GM12878 (cell line): Measurements from ENCODE around the gene GPC3. TPM values are rescaled to one million over a fixed set of nuclear protein-coding genes. Genes with fewer than 3 reads are reported as not detected.

Experiments
- ATAC-seq: fragments of 200-7000 bp; cut with Tn5 transposase; 3 replicates; pipeline ENCODE4 v1.9.1; 2020; ENCODE audit warnings: mild to moderate bottlenecking, moderate library complexity
- BruUV-seq: library from RNA; stranded (reverse); fragments of 400-500 nt; replicated peaks from 2 replicates; lab custom pipeline; 2021; lab: Mats Ljungman, UMichigan
- CTCF ChIA-PET: fragments of 300-600 bp; sonication (Branson Sonifier 250); formaldehyde crosslinking; extraction: SDS; loops from one replicate; lab custom pipeline; 2021; ENCODE audit warnings: inconsistent platforms; lab: Yijun Ruan, JAX
- POLR2A ChIA-PET: fragments of 350-600 bp; formaldehyde crosslinking; extraction: SDS; loops from one replicate; lab custom pipeline; 2021; ENCODE audit warnings: inconsistent platforms; lab: Charles Lee
- RAD21 ChIA-PET: fragments of 300-600 bp; sonication (Branson Sonifier 250); formaldehyde crosslinking; loops from one replicate; lab custom pipeline; 2023; ENCODE audit warnings: antibody characterized with exemption; ENCODE audit not compliant: unreplicated experiment; lab: Charles Lee
- SMC1A ChIA-PET: fragments of 300-600 bp; sonication (Branson Sonifier 250); formaldehyde crosslinking; loops from one replicate; lab custom pipeline; 2023; ENCODE audit not compliant: unreplicated experiment, uncharacterized antibody; lab: Charles Lee
- DNase-seq: peaks from one replicate; pipeline ENCODE4 v3.0.0-alpha.2; 2011; ENCODE audit warnings: low read depth, low spot score
- FAIRE-seq: peaks from 3 replicates; lab custom pipeline; 2011; peaks lifted over from hg19 to GRCh38; lab: Jason Lieb, UNC
- H2AFZ ChIP-seq: 2 replicates; pipeline ENCODE4 v1.6.0; 2011; ENCODE audit warnings: low read depth, low read length, control low read depth; ENCODE audit not compliant: control insufficient read depth
- H3K27ac ChIP-seq: 2 replicates; pipeline ENCODE4 v1.5.1; 2011; ENCODE audit warnings: control low read depth; ENCODE audit not compliant: control insufficient read depth, insufficient read depth
- H3K27me3 ChIP-seq, 2 experiments: replicated peaks in 1 of 2; 2 replicates each; pipeline versions ENCODE4 v1.6.0 to v1.6.1; 2011; ENCODE audit warnings: low read length in 1 of 2; ENCODE audit not compliant: control insufficient read depth in 2 of 2, insufficient read depth in 2 of 2
- H3K36me3 ChIP-seq, 2 experiments: 2 replicates each; pipeline ENCODE4 v1.5.1; 2011; ENCODE audit warnings: low read length in 1 of 2; ENCODE audit not compliant: control insufficient read depth in 2 of 2, insufficient read depth in 2 of 2
- H3K4me1 ChIP-seq: 2 replicates; pipeline ENCODE4 v1.6.1; 2011; ENCODE audit warnings: mild to moderate bottlenecking, low read length, moderate library complexity, mixed read lengths; ENCODE audit not compliant: control insufficient read depth, insufficient read depth
- H3K4me2 ChIP-seq: 2 replicates; pipeline ENCODE4 v1.6.0; 2011; ENCODE audit warnings: control low read depth; ENCODE audit not compliant: control insufficient read depth, insufficient read depth
- H3K4me3 ChIP-seq: fragments of 200-600 bp; sonication (generic); 2 replicates; pipeline ENCODE4 v1.5.1; 2016
- H3K79me2 ChIP-seq: 2 replicates; pipeline ENCODE4 v1.6.0; 2011; ENCODE audit warnings: low read length; ENCODE audit not compliant: control insufficient read depth, insufficient read depth
- H3K9ac ChIP-seq: 2 replicates; pipeline ENCODE4 v1.8.0; 2011; ENCODE audit warnings: low read length, control low read depth, mixed read lengths; ENCODE audit not compliant: control insufficient read depth, insufficient read depth
- H3K9me3 ChIP-seq: replicated peaks from 3 replicates; pipeline ENCODE4 v1.5.1; 2011; ENCODE audit warnings: mild to moderate bottlenecking, low read length; ENCODE audit not compliant: control insufficient read depth, insufficient read depth
- H4K20me1 ChIP-seq: 2 replicates; pipeline ENCODE4 v1.6.0; 2011; ENCODE audit not compliant: control insufficient read depth, insufficient read depth
- CTCF ChIP-seq, 3 experiments: IDR thresholded peaks in 2 of 3; conservative IDR thresholded peaks in 1 of 3; 2 replicates each; pipeline ENCODE4 v1.5.1; 2011; ENCODE audit warnings: low read depth in 3 of 3, low read length in 3 of 3, mild to moderate bottlenecking in 3 of 3, control low read depth in 2 of 3, moderate library complexity in 2 of 3, inconsistent platforms in 1 of 3, mixed read lengths in 1 of 3; ENCODE audit not compliant: control insufficient read depth in 2 of 3, insufficient read depth in 1 of 3; ENCODE audit errors: extremely low read depth in 1 of 3
- E2F4 ChIP-seq: IDR thresholded peaks from 2 replicates; pipeline ENCODE4 v1.6.1; 2012; ENCODE audit warnings: low read depth, low read length, improper control_type of control experiment
- ESRRA ChIP-seq: IDR thresholded peaks from 2 replicates; pipeline ENCODE4 v1.6.1; 2012; ENCODE audit warnings: mild to moderate bottlenecking, low read length, improper control_type of control experiment
- IKZF2 ChIP-seq, 2 experiments: fragments of 450-650 bp; IDR thresholded peaks; 2 replicates each; pipeline ENCODE4 v1.6.1; 2017; ENCODE audit warnings: mild to moderate bottlenecking in 2 of 2, moderate library complexity in 2 of 2
- KLF5 ChIP-seq: fragments of 450-650 bp; IDR thresholded peaks from 2 replicates; pipeline ENCODE4 v1.6.1; 2014; ENCODE audit warnings: mild to moderate bottlenecking; ENCODE audit not compliant: partially characterized antibody
- MTA2 ChIP-seq: fragments of 450-650 bp; IDR thresholded peaks from 2 replicates; pipeline ENCODE4 v1.6.1; 2016; ENCODE audit warnings: low read depth, mild to moderate bottlenecking, moderate library complexity
- MXI1 ChIP-seq: fragments of 150-350 bp; IDR thresholded peaks from 2 replicates; pipeline ENCODE4 v1.6.1; 2011; ENCODE audit warnings: low read depth, mild to moderate bottlenecking, inconsistent platforms, low read length, improper control_type of control experiment
- NKRF ChIP-seq: fragments of 450-650 bp; conservative IDR thresholded peaks from 2 replicates; pipeline ENCODE4 v1.6.1; 2017; ENCODE audit warnings: mild to moderate bottlenecking, moderate library complexity
- RAD51 ChIP-seq: fragments of 450-650 bp; IDR thresholded peaks from 2 replicates; pipeline ENCODE4 v1.6.1; 2016; ENCODE audit warnings: moderate library complexity, mild to moderate bottlenecking, inconsistent platforms
- SREBF1 ChIP-seq: IDR thresholded peaks from 2 replicates; pipeline ENCODE4 v1.6.1; 2012; ENCODE audit warnings: mild to moderate bottlenecking, low read length
- SRF ChIP-seq, 2 experiments: IDR thresholded peaks; 2 replicates each; pipeline ENCODE4 v1.6.1; 2011; ENCODE audit warnings: low read depth in 2 of 2, low read length in 2 of 2, mild to moderate bottlenecking in 1 of 2, moderate library complexity in 1 of 2
- USF1 ChIP-seq: IDR thresholded peaks from 2 replicates; pipeline ENCODE4 v1.6.1; 2011; ENCODE audit warnings: borderline replicate concordance, low read depth, mild to moderate bottlenecking, moderate library complexity, mixed read lengths, low read length; ENCODE audit not compliant: insufficient read depth; ENCODE audit errors: extremely low read length
- ZBTB40 ChIP-seq: fragments of 450-650 bp; IDR thresholded peaks from 2 replicates; pipeline ENCODE4 v1.6.1; 2016; ENCODE audit warnings: mild to moderate bottlenecking, moderate library complexity, borderline replicate concordance
- WGBS: methylation state at CpG from one replicate; pipeline ENCODE4 v1.1.6; 2016; ENCODE audit warnings: low lambda C conversion rate; ENCODE audit not compliant: insufficient replicate concordance, insufficient coverage; ENCODE audit errors: missing lambda C conversion rate; 5-methylcytosine and 5-hydroxymethylcytosine counted together
- in situ Hi-C: fragments of 300-500 bp; cut with MboI; formaldehyde crosslinking; loops from 9 replicates; pipeline ENCODE4 v1.14.3; 2018; ENCODE audit warnings: mixed read lengths
- intact Hi-C: fragments of 100-400 bp; cut with micrococcal nuclease; formaldehyde crosslinking; loops from one replicate; pipeline ENCODE4 v1.14.2; 2022; ENCODE audit not compliant: unreplicated experiment
- polyA plus RNA-seq, 11 experiments: library from polyadenylated mRNA; depleted of rRNA in 4 of 11; unstranded in 6 of 11; stranded (reverse) in 5 of 11; fragments of >200 nt; fragmentation: Nextera tagmentation in 4 of 11; fragmentation: Illumina TruSeq in 1 of 11; extraction: Ambion mirVana in 4 of 11; extraction: Trizol in 1 of 11; gene quantifications; 1 replicate in 1 of 11; 2 replicates in 10 of 11; pipeline versions ENCODE4 v1.2.1 to v1.2.3, GENCODE V29; 2011 to 2016; ENCODE audit warnings: inconsistent platforms in 2 of 11, missing spikeins in 2 of 11, low read depth in 1 of 11
- total RNA-seq, 4 experiments: library from RNA; depleted of rRNA in 3 of 4; stranded (reverse); fragments of >200 nt in 3 of 4; fragmentation: Illumina TruSeq in 1 of 4; extraction: Trizol in 1 of 4; gene quantifications; 2 replicates each; pipeline versions ENCODE4 v1.2.1 to v1.2.3, GENCODE V29; 2013 to 2021

GPC3 gene
- total and polyA plus RNA-seq, 10 of the 15 experiments (the other 5 are each of a cell fraction or from before 2014, with no cell fraction given) = 0.09 to 0.82 TPM; not detected in 8

GRCh38 chrX:133850399-133850798 is 135.0 kb downstream of the GPC3 start:
- Histone ChIP-seq H3K9me3 (no peaks in the 10 kb centered on the region), H3K4me2 (no peak overlapping the region), H3K27ac (no peak overlapping the region), H3K4me3 (no peak overlapping the region), H3K9ac (no peak overlapping the region), H4K20me1 (no peaks in the 10 kb centered on the region), H3K27me3 (no peaks in the 10 kb centered on the region; a peak in 1 of 4 replicates), H3K4me1 (no peaks in the 10 kb centered on the region), H3K36me3 (no peaks in the 10 kb centered on the region), H3K79me2 (no peaks in the 10 kb centered on the region), H2AFZ (no peak overlapping the region)
- SMC1A ChIA-PET = interaction anchor here (1.6 kb wide), 1 partner anchor 10 kb away, joined by 5 read pairs; no protein-coding TSS in a partner anchor
- intact Hi-C loops (no loop called here), in situ Hi-C loops (no loop called here)
- ATAC-seq (no peak), FAIRE-seq (no peak), DNase-seq (no peak)
- BruUV-seq = no TSS peak
- CTCF ChIA-PET = interaction anchor here (0.8 to 1.1 kb wide), 2 partner anchors 11 to 13 kb away, joined by 3 to 5 read pairs; no protein-coding TSS in a partner anchor
- RAD21 ChIA-PET = interaction anchor here (0.6 kb wide), 1 partner anchor 294 kb away, joined by 4 read pairs; no protein-coding TSS in a partner anchor
- POLR2A ChIA-PET = no interaction called here
- 74% methylated on average over 2 of the region's 2 CpGs for WGBS
- TF ChIP-seq MTA2 (no peak), SRF (IDR thresholded peaks at IDR 0.05; ENCODE audit: low read depth in 2 of 2, low read length in 2 of 2) (no peak), SREBF1 (no peak), MXI1 (no peak), CTCF (IDR thresholded peaks at IDR 0.05 in 2 of 3, conservative IDR thresholded peaks at IDR 0.05 in 1 of 3; ENCODE audit: control insufficient read depth in 2 of 3, extremely low read depth in 1 of 3, insufficient read depth in 1 of 3, low read depth in 3 of 3, low read length in 3 of 3) (no peak), NKRF (no peak), KLF5 (no peak), ESRRA (no peak), RAD51 (no peak), ZBTB40 (no peak), E2F4 (no peak), USF1 (no peak), IKZF2 (IDR thresholded peaks at IDR 0.05) (no peak)
